ENCODE measurements around the gene MLST8. TPM values are rescaled to one million over a fixed set of nuclear protein-coding genes. Genes with fewer than 3 reads are reported as not detected.
"Not testable (repeated sequence)": the region's sequence is repeated elsewhere in the genome, so short reads cannot be mapped to it uniquely, and the experiment has no call there.

The MLST8 gene
- total RNA-seq, 1 donor from 2014 or later: 51.6 TPM

DNA sequence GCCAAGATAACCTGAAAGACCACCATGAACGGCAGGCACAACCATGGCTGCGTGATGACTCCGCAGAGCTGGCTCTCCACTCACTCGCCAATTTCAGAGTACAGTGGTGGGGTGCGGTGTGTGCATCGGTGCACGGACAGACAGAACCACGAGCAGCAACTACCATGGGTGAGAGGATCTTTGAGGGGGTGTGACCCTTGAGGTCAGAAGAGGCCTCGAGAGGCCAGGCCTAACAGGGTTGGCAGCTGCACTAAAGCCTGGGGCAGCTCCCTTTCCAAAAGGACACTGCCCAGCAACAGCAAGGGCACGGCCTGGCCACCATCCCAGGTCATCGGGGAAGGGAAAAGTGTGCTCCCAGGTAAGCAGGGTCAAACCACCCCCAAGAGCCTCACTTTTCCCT is 48.0 kb downstream of the MLST8 start:
- intact Hi-C loops (cut with DNase I): loop anchor here (10.0 kb wide), 1 partner anchor 262 kb away; the partner anchor contains the start of gene ATP6V0C
- Histone ChIP-seq H3K4me1 (peaks cover 17% of the 10 kb centered on the region), H3K27ac (no peak overlapping the region), H3K9me3 (no peaks in the 10 kb centered on the region), H3K27me3 (no peaks in the 10 kb centered on the region), H3K4me3 (no peak overlapping the region), H3K36me3 (peaks cover 3 to 47% of the 10 kb centered on the region in 2 donors)
- no peak for DNase-seq (ENCODE audit: extremely low spot score in 2 of 2)
- TF ChIP-seq, protein P1, sequence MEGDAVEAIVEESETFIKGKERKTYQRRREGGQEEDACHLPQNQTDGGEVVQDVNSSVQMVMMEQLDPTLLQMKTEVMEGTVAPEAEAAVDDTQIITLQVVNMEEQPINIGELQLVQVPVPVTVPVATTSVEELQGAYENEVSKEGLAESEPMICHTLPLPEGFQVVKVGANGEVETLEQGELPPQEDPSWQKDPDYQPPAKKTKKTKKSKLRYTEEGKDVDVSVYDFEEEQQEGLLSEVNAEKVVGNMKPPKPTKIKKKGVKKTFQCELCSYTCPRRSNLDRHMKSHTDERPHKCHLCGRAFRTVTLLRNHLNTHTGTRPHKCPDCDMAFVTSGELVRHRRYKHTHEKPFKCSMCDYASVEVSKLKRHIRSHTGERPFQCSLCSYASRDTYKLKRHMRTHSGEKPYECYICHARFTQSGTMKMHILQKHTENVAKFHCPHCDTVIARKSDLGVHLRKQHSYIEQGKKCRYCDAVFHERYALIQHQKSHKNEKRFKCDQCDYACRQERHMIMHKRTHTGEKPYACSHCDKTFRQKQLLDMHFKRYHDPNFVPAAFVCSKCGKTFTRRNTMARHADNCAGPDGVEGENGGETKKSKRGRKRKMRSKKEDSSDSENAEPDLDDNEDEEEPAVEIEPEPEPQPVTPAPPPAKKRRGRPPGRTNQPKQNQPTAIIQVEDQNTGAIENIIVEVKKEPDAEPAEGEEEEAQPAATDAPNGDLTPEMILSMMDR (IDR thresholded peaks at IDR 0.05): no peak
- TF ChIP-seq POLR2A (IDR thresholded peaks at IDR 0.05) (no peak), POLR2AphosphoS5 (IDR thresholded peaks at IDR 0.05; ENCODE audit: insufficient read depth in 1 of 2, low read depth in 1 of 2) (no peak)

DNA sequence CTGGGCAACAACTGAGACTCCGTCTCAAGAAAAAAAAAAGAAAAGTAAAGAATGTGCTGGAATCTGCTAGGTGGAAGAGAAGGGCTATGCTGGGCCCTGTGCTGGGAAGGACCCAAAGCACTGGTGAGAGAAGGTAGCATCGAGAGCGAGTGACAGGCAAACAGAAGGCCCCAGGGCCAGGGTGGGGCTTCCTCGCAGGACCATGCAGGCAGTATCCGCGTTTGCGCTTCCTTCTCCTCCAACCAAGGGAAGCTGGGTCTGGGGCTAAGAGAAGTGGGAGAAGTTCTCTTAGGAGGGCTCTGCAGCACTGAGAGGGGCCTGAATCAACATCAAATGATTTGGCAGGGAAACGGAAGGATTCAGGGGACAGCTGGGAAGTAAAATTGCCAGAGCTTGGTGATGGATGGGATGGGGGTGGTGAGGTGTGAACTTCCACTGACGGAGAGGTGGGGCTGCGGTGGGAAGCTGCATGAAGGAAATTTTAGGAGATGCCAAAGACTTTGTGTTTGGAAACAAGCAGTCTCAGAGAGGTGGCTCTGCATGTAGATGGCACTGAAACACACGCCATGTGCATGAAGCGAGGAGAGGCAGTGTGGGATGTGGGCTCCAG is 51.4 kb downstream of the MLST8 start:
- peaks cover 3 to 77% of the 10 kb centered on the region in 2 donors for H3K36me3 ChIP-seq
- DNase-seq (ENCODE audit: extremely low spot score in 2 of 2): no peak
- H3K9me3 ChIP-seq: no peaks in the 10 kb centered on the region
- H3K27me3 ChIP-seq: no peaks in the 10 kb centered on the region
- intact Hi-C loops (cut with DNase I): loop anchor here (10.0 kb wide), 1 partner anchor 258 kb away; the partner anchor contains the start of gene ATP6V0C
- H3K27ac ChIP-seq: no peak overlapping the region
- H3K4me1 ChIP-seq: peaks cover 7% of the 10 kb centered on the region
- H3K4me3 ChIP-seq: no peak overlapping the region
- no peak for TF ChIP-seq POLR2A (IDR thresholded peaks at IDR 0.05)
- TF ChIP-seq, protein P1 (IDR thresholded peaks at IDR 0.05): no peak
- no peak for TF ChIP-seq POLR2AphosphoS5 (IDR thresholded peaks at IDR 0.05; ENCODE audit: insufficient read depth in 1 of 2, low read depth in 1 of 2)

DNA sequence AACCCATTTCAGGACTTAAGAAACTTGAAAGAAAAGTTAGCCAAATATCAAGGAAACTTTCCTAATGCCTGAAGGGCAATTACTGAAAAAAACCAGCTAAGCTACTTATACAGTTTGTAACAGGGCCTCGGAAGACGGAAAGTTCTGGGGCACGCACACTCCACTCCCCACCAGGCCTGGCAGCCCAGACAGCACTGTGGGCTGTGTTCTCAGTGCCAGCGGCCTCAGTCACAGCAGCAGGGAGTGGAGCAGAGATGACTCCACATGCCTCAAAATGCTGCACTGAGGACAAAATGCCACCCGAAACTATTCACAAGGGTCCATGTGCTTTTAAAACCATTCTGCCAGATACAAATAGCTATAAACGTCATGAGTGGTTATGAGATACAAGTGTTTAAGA is 52.5 kb downstream of the MLST8 start:
- H3K4me3 ChIP-seq: no peak overlapping the region
- TF ChIP-seq POLR2AphosphoS5 (IDR thresholded peaks at IDR 0.05; ENCODE audit: insufficient read depth in 1 of 2, low read depth in 1 of 2) (no peak), POLR2A (IDR thresholded peaks at IDR 0.05) (no peak)
- H3K36me3 ChIP-seq: peaks cover 3 to 88% of the 10 kb centered on the region in 2 donors
- intact Hi-C loops (cut with DNase I): loop anchor here (10.0 kb wide), 1 partner anchor 257 kb away; the partner anchor contains the start of gene ATP6V0C
- H3K27me3 ChIP-seq: no peaks in the 10 kb centered on the region
- no peaks in the 10 kb centered on the region for H3K4me1 ChIP-seq
- H3K9me3 ChIP-seq: no peaks in the 10 kb centered on the region
- no peak overlapping the region for H3K27ac ChIP-seq
- DNase-seq (ENCODE audit: extremely low spot score in 2 of 2): no peak

DNA sequence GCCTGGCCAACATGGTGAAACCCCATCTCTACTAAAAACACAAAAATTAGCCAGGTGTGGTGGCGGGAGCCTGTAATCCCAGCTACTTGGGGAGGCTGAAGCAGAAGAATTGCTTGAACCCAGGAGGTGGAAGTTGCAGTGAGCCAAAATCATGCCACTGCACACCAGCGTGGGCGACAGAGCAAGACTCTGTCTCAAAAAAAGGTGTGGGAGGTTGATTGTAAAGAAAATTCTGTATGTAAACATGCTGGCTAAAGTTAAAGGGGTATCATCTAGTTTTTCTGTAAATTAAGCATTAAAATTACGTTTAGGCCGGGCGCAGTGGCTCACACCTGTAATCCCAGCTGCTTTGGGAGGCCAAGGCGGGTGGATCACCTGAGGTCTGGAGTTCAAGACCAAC is 53.3 kb downstream of the MLST8 start:
- intact Hi-C loops (cut with DNase I): loop anchor here (10.0 kb wide), 1 partner anchor 256 kb away; the partner anchor contains the start of gene ATP6V0C
- H3K4me3 ChIP-seq; DNase-seq (ENCODE audit: extremely low spot score in 2 of 2); H3K27me3 ChIP-seq; H3K4me1 ChIP-seq; H3K27ac ChIP-seq; H3K9me3 ChIP-seq: not testable (repeated sequence)
- H3K36me3 ChIP-seq: peaks cover 3 to 88% of the 10 kb centered on the region in 2 donors

Other genes with a start within 250 kb of the MLST8 start
- gene NDUFB10, start 245.9 kb upstream of the MLST8 start, total RNA-seq: 132 TPM
- gene RPS2, start 240.6 kb upstream of the MLST8 start, total RNA-seq: 3,117 TPM
- gene RNF151, start 238.6 kb upstream of the MLST8 start, total RNA-seq: not detected
- 44.2 TPM for gene TBL3, start 233.4 kb upstream of the MLST8 start, total RNA-seq
- gene NOXO1, start 224.0 kb upstream of the MLST8 start, total RNA-seq: 1.2 TPM
- gene GFER, start 221.3 kb upstream of the MLST8 start, total RNA-seq: 11.5 TPM
- gene SYNGR3, start 215.5 kb upstream of the MLST8 start, total RNA-seq: 8.3 TPM
- gene ZNF598, start 195.6 kb upstream of the MLST8 start, total RNA-seq: 51.8 TPM
- not detected for gene NPW, start 185.7 kb upstream of the MLST8 start, total RNA-seq
- gene NHERF2, start 178.6 kb upstream of the MLST8 start, total RNA-seq: 44.7 TPM
- 28.5 TPM for gene NTHL1, start 157.6 kb upstream of the MLST8 start, total RNA-seq
- gene TSC2, start 157.5 kb upstream of the MLST8 start, total RNA-seq: 78.6 TPM
- 153 TPM for gene PKD1, start 69.6 kb upstream of the MLST8 start, total RNA-seq
- gene RAB26, start 56.8 kb upstream of the MLST8 start, total RNA-seq: 1.5 TPM
- gene TRAF7, start 49.7 kb upstream of the MLST8 start, total RNA-seq: 38.8 TPM
- 0.25 TPM for gene CASKIN1, start 8.8 kb upstream of the MLST8 start, total RNA-seq
- gene BRICD5, start 5.4 kb downstream of the MLST8 start, total RNA-seq: 9.6 TPM
- 15.5 TPM for gene PGP, start 9.4 kb downstream of the MLST8 start, total RNA-seq
- gene E4F1, start 18.1 kb downstream of the MLST8 start, total RNA-seq: 70.0 TPM
- gene DNASE1L2, start 31.0 kb downstream of the MLST8 start, total RNA-seq: 0.74 TPM
- gene ECI1, start 46.1 kb downstream of the MLST8 start, total RNA-seq: 72.9 TPM
- gene RNPS1, start 62.7 kb downstream of the MLST8 start, total RNA-seq: 130 TPM
- gene ABCA3, start 135.3 kb downstream of the MLST8 start, total RNA-seq: 5.4 TPM
- 2.5 TPM for gene CCNF, start 224.0 kb downstream of the MLST8 start, total RNA-seq

All from vagina (tissue), 2 donors.